Stimulated activated CD8-positive, alpha-beta memory T cell treated with anti-CD3 and anti-CD28 coated beads, Interleukin-15, amount 100 ng/mL, for 1 hour (primary cell): ENCODE data around the gene CHAMP1.
"Not testable (repeated sequence)": the region's sequence is repeated elsewhere in the genome, so short reads cannot be mapped to it uniquely, and the experiment has no call there.

Source experiments
- DNase-seq: peaks from one replicate; pipeline ENCODE4 v3.0.0-alpha.2; 2020; ENCODE audit warnings: low read depth

The CHAMP1 gene

GRCh38 chr13:114299604-114300305, 14.5 kb upstream of the CHAMP1 start:
- DNase-seq = no peak

DNA sequence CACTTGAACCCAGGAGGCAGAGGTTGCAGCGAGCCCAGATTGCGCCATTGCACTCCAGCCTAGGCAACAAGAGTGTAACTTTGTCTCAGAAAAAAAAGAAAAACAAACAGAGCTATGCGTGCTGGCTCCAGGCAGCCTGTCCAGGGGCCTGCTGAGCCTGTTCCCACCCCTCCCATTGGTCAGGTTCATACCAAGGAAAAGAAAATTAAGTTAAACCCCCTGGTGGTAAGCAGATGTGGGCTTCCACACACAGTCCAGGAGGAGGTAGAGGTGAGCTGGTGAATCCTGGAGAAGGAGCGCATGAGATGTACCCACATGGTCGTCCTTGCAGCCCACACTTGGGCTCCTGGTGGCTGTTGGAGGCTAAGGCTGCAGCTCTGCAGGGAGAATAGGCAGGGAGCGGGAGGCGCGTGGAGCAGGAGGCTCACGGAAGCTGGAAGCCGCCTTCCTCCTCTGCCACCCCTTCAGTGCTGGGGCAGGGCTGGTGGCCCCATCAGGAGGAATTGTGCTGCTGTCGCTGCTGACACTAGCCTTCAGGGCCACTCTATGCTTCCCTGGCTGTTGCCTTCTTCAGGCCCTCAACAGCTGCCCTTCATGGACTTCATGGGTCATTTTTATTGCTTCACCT, 10.5 kb upstream of the CHAMP1 start:
- no peak for DNase-seq

DNA sequence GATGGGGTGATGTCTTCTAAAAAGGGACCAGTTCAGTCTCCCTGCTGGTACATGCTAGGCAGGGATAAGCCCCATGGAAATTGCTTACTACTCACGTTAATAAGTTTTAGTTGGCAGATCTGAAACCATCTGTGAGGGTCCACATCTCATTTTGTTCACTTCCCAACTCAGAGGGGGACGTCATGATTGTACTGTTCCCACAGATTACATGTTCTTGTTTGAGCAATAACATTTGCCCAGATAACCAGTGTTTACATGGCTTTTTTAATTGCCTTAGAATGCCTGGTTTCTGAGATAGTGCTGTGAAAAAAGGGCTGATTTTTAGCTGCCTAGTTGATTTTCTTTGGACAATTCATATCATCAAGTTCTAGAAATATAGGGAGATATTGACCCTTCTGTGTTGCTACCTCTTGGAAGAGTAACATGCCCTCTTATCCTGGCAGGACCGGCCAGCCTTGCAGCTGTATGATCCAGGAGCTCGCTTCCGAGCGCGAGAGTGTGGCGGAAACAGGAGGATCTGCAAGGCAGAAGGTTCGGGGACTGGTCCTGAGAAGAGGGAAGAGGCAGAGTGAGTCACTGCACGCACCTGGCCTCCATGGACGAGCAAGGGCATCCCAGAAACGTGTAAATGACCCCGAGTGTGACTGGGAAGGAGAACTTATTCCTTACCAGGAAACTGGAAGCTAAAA, 9.8 kb upstream of the CHAMP1 start:
- no peak for DNase-seq

GRCh38 chr13:114309086-114309485, 5.2 kb upstream of the CHAMP1 start:
- no peak for DNase-seq

DNA sequence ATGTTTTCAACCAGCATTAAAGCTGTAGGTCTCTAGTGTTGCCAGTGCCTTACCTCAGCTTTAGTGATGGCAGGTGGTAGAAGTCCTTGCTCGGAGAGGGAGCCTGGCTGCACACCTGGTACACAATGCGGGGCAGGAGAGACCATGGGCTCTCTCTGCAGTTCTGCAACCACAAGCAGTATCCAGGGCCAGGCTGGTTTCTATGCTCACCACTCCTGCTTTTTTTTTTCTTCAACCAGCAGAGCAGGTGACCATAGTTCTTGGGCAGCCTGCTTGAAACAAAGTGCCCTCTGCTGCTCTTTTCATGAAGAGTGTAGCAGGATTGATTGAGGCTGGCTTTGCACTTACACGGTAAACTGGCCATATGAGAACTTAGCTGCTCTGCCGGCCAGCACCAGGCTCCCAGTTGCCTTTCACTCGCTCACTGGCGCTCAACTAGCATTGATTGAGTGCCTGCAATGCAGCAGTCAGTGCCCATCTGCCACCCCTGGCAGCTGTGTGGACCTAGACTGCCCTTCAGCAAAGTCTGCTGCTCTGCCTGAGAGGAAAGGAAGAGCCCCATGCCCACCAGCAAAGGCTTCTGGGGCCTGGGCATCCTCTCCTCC, 4.4 kb upstream of the CHAMP1 start:
- no peak for DNase-seq

DNA sequence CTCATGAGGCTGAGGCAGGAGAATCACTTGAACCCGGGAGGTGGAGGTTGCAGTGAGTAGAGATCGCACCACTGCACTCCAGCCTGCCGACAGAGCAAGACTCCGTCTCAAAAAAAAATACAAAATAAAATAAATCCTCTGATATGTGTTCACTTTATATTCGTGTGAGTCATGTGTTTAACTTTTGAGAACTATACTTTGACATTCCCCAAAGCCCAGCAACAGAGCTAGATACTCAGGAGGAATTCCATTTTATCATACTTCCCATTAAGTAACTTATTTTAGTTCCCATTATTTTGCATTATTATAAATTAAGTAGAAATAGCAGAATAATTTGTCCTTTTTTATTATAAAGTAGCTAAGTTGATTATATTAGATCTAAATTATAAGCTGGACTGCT, 3.3 kb upstream of the CHAMP1 start:
- DNase-seq = no peak

- DNase-seq = no peak
Observed at GRCh38 chr13:114311387-114311786, 2.9 kb upstream of the CHAMP1 start.

DNA sequence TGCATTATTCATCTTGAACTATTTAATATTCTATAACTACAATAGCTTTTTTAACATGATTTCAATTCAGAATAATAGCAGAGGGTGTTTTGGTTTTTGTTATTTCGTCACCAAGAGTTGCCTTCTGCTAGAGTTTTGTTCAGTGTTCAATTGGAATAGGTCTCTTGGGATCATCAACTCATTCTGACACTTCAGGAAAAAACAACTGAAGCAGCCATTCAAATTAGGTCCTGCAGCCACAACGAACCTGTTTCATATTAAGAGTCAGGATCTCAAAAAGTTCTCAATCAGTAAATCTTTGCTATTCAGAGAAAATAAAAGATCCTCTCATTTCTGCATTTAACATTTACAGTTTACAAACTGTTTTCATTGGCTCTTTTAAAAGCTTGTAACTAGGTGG, 2.4 kb upstream of the CHAMP1 start:
- DNase-seq = no peak

DNA sequence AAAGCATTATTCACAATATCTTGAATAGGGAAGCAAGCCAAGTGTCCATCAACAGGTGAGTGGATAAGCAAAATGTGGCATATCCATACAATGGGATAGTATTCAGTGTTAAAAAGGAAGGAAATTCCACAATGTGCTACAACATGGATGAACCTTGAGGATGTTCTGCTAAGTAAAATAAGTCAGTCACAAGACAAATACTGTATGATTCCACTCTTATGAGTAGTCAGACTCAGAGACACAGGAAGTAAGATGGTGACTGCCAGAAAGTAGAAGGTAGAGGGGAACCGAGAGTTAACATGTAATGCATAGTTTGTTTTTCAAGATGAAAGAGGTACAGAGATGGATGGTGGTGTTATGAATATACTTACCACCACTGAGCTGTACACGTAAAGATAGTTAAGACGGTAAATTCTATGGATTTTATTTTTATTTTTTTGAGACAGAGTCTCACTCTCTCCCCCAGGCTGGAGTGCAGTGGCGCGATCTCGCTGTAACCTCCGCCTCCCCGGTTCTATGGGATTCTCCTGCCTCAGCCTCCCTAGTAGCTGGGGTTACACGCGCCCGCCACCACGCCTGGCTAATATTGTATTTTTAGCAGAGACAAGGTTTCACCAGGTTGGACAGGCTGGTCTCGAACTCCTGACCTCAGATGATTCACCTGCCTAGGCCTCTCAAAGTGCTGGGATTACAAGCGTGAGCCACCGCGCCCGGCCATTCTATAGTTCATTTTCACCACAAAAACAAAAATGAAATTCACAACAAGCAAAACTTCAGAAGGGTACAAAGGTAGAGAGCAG, 1.0 kb upstream of the CHAMP1 start:
- DNase-seq = no peak

DNA sequence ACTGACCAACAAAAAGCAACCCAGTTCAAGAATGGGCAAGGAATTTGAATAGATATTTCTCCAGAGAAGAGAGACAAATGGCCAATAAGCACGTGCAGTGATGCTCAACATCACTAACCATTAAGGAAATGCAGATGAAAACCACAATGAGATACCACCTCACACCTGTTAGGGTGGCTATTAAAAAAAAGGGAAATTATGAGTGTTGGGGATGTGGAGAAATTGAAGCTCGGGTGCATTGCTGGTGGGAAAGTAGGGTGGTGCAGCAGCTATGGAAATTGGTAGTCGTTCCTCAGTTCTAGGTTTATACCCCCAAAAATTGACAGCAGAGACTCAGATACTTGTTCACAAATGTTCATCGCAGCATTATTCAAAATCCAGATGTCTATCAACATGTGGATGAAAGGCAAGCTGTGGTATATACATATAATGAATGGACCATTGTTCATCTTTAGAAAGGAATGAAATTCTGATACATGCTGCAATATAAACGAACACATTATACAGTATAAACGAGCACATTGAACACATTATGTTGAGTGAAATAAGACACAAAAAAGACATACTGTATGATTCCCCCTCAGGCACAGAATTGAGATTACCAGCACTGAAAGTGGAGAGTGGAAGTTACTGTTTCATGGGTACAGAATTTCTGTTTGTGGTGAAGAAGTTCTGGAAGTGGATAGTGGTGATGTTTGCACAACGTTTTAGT, 927 bp downstream of the CHAMP1 start:
- DNase-seq = no peak

DNA sequence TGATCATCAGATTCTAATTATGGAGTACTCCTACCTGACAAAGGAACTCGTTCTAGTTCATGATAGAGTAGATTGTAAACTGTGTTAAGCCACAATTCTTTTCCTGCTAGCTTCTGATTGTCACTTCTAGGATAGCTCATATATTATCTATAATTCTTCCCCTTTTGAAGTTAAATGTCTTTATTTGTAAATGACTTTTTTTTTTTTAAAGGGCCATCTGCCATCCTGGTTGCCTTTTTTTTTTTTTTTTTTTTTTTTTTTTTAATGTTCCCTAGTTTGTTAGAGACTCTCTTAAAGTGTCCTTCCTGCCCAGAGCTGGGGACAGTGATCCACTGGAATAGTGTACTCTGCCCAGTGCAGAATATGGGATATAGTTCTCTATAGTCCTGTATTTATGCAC, 4.3 kb downstream of the CHAMP1 start:
- no peak for DNase-seq

- no peak for DNase-seq
Observed at GRCh38 chr13:114319441-114319913, 5.2 kb downstream of the CHAMP1 start.

DNA sequence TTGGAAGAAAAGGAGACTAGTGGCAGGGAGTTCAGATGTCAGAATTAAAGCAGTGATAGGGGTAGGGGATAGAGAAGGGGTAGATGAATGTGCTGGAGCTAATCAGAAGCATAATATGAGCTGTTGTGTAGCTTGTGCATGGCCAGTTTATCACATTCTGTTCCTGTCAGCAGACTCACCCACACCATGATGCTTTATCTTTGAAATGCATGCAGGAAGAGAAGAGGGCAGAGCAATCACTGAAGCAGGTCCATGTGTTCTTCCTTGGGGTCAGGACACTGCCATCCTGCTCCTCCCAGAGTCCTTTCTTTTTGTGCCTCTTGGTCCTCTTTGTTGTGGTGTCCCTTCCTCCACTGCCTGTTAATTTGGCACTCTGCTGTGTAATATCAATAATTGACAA, 5.8 kb downstream of the CHAMP1 start:
- DNase-seq = no peak

DNA sequence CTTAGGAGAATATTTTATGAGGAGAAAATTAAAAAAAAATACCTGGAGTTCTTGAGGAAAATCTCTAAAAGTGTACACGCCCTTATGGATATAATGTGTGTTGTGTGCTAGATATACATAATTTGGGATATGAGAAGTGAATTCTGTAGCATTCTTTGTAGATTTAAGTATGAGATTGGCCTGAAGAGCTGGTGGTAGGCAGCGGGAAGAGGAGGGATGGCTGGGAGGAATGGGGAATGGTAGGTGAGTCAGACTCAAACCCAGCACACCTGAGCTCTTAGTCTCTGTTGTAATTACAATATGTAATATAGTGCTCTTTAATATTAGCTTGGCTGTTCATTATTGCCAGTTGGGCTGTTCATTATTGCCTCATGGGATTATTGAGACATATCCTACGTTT, 7.0 kb downstream of the CHAMP1 start:
- DNase-seq = no peak

GRCh38 chr13:114323349-114323748, 9.0 kb downstream of the CHAMP1 start:
- DNase-seq = no peak

DNA sequence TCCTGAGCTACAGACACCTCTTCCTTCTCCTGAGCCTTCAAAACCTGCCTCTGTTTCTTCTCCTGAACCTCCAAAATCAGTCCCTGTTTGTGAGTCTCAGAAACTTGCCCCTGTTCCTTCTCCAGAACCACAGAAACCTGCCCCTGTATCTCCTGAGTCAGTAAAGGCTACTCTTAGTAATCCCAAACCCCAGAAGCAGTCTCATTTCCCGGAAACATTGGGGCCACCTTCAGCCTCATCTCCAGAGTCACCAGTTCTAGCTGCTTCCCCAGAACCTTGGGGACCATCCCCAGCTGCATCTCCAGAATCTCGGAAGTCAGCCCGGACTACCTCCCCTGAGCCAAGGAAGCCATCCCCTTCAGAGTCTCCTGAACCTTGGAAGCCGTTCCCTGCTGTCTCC, 10.0 kb downstream of the CHAMP1 start:
- no peak for DNase-seq

DNA sequence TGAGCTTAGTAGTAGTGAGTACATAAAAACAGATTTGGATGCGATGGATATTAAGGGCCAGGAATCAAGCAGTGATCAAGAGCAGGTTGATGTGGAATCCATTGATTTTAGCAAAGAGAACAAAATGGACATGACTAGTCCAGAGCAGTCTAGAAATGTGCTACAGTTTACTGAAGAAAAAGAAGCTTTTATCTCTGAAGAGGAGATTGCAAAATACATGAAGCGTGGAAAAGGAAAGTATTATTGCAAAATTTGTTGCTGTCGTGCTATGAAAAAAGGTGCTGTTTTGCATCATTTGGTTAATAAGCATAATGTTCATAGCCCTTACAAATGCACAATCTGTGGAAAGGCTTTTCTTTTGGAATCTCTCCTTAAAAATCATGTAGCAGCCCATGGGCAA, 11.4 kb downstream of the CHAMP1 start:
- no peak for DNase-seq

DNA sequence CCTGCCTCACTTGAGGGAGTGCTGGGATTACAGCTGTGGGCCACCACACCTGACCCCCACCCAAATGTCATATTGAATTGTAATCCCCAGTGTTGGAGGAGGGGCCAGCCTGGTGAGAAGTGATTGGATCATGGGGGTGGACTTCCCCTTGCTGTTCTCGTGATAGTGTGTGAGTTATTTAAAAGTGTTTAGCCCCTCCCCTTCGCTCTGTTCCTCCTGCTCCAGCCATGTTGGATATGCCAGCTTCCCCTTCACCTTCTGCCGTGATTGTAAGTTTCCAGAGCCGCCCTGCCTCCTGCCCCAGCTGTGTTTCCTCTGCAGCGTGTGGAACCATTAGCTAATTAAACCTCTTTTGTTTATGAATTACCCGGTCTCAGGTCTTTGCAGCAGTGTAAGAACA, 13.7 kb downstream of the CHAMP1 start:
- DNase-seq = no peak

GRCh38 chr13:114328595-114328994, 14.3 kb downstream of the CHAMP1 start:
- DNase-seq = no peak

DNA sequence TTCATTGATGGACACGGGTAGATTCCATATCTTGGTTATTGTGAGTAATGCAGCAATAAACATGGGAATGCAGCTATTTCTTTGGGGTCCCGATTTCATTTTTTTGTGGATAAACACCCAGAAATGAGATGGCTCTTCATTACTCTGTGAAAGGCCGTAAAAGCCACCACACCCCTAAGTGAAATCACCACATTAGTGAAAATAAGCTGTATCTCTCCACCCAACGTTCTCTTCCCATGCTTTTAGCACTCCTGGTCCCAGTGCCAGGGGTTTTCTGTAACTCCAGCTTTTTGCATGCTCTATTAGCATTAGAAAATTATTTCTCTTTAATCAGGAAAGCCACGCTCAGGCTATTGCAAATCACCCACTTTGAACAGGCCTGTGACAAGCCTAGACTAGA, 15.8 kb downstream of the CHAMP1 start:
- no peak for DNase-seq

DNA sequence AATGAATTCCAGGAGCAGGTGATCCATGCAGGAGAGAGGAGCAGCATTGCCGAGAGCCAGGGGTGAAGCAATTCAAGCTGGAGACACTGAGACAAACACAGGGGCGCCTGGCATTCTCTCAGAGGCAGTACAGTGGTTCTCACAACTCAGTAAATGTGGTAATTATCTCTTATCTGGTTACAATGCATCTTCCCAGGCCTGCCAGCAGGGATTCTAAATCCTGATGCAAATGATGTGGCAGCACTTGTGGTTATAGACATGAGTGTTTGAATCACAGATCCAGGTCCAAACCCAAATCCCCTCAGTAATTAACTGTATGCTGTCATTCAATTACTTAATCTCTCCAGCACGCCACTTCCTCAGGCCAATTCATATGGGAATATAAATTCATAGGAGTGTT, 19.6 kb downstream of the CHAMP1 start:
- not testable (repeated sequence) for DNase-seq
